Measurements from ENCODE around the gene UBE2D2. TPM values are rescaled to one million over a fixed set of nuclear protein-coding genes. Genes with fewer than 3 reads are reported as not detected.
"Not testable (repeated sequence)": the region's sequence is repeated elsewhere in the genome, so short reads cannot be mapped to it uniquely, and the experiment has no call there.

The UBE2D2 gene
- total RNA-seq, result 147 and 155 TPM in 2 replicates
- long read RNA-seq, transcript UBE2D2-202 (7 exons, 2,702 nt), result major isoform, 17 of 26 reads
- long read RNA-seq, partial matches to known transcripts, result 5 of 26 reads
- long read RNA-seq, other reads (novel, unspliced or antisense), result 4 of 26 reads

DNA sequence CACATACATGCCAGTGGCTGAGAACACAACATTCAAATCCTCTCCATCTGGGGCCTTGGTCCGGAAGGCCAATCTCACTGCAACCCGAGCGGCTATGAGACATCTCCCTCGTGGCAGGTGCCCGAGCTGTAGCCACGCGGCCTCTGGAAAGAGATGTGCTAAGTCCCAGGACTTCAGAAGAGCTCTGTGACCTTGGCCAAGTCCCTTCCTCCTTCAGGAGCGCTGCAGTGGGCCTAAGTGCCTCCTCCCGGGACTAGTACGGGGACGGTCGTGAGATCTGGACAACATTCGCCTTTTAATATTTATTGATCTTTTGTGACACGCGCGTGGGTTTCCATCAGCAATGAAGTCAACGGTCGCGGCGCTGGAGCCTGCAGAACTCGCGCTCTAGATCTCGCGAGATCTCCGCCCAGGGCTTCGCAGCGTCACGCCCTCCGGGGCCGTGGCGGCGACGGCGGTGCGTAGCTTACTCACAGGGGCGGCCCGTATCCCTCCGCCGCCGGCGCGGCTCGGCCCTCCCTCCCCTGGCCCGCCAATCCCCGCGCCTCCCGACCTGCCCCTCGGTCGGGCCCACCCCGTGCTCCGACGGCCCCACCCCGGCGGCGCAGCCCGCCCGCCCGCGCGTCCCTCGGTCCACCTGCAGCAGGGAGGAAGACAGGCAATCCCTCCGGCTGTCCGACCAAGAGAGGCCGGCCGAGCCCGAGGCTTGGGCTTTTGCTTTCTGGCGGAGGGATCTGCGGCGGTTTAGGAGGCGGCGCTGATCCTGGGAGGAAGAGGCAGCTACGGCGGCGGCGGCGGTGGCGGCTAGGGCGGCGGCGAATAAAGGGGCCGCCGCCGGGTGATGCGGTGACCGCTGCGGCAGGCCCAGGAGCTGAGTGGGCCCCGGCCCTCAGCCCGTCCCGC, at the start of gene UBE2D2:
TSS of gene UBE2D2 (plus strand) at position 588 of the 903 bp plus-strand sequence. CDS start 453 bp downstream, outside the sequence.
- Mint-ChIP-seq H3K4me1 (ENCODE audit: low read depth) (peaks cover 18% of the 10 kb centered on the region), H3K27ac (peak within 1 kb of the TSS; percentile 97), H3K4me3 (ENCODE audit: low read depth) (peak within 1 kb of the TSS; percentile 92)

DNA sequence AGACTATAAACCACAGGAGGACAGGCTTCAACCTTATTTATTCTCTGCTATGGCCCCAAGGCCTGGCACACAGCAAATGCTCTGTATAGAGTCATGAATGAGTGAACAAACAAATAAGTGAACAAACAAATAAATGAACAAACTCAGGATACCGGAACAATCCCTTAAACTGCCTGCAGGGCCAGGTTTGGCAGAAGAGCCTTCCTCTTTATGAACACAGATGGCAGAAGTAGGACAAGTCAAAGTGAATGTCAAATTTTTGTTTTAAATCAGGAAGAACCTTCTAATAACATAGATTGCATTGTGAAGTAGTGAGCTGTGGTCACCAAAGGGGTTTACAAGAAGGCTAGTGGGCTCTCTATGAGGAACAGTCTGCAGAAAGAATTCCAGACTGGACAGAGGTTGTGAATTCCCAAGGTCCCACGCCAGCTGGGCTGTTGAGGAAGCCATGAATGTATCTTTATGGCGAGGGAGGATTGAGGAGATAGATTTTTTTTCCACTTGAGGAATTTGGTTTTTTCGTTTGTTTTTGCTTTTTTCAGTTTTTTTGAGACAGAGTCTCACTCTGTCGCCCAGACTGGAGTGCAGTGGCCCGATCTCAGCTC, 48.3 kb upstream of the UBE2D2 start:
- H3K36me3 Mint-ChIP-seq (ENCODE audit: insufficient read depth), result no peaks in the 10 kb centered on the region
- H3K27me3 Mint-ChIP-seq, result peaks cover 2% of the 10 kb centered on the region
- TF ChIP-seq, protein P1, sequence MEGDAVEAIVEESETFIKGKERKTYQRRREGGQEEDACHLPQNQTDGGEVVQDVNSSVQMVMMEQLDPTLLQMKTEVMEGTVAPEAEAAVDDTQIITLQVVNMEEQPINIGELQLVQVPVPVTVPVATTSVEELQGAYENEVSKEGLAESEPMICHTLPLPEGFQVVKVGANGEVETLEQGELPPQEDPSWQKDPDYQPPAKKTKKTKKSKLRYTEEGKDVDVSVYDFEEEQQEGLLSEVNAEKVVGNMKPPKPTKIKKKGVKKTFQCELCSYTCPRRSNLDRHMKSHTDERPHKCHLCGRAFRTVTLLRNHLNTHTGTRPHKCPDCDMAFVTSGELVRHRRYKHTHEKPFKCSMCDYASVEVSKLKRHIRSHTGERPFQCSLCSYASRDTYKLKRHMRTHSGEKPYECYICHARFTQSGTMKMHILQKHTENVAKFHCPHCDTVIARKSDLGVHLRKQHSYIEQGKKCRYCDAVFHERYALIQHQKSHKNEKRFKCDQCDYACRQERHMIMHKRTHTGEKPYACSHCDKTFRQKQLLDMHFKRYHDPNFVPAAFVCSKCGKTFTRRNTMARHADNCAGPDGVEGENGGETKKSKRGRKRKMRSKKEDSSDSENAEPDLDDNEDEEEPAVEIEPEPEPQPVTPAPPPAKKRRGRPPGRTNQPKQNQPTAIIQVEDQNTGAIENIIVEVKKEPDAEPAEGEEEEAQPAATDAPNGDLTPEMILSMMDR (IDR thresholded peaks at IDR 0.05; ENCODE audit: unreplicated experiment), result no peak
- H3K27ac Mint-ChIP-seq, result no peak overlapping the region
- peaks cover 4% of the 10 kb centered on the region for H3K4me1 Mint-ChIP-seq (ENCODE audit: low read depth)
- H3K4me3 Mint-ChIP-seq (ENCODE audit: low read depth), result no peak overlapping the region
- DNase-seq (ENCODE audit: low spot score, unreplicated experiment), result no peak
- H3K9me3 Mint-ChIP-seq (ENCODE audit: low read depth), result no peaks in the 10 kb centered on the region

More for the DNA sequence above, at the start of gene UBE2D2:
- H3K9me3 Mint-ChIP-seq (ENCODE audit: low read depth), result no peaks in the 10 kb centered on the region
- peak; percentile 95 for DNase-seq (ENCODE audit: low spot score, unreplicated experiment)
- H3K27me3 Mint-ChIP-seq, result no peaks in the 10 kb centered on the region
- H3K36me3 Mint-ChIP-seq (ENCODE audit: insufficient read depth), result peaks cover 6% of the 10 kb centered on the region
- TF ChIP-seq, protein P1 (IDR thresholded peaks at IDR 0.05; ENCODE audit: unreplicated experiment), result no peak

DNA sequence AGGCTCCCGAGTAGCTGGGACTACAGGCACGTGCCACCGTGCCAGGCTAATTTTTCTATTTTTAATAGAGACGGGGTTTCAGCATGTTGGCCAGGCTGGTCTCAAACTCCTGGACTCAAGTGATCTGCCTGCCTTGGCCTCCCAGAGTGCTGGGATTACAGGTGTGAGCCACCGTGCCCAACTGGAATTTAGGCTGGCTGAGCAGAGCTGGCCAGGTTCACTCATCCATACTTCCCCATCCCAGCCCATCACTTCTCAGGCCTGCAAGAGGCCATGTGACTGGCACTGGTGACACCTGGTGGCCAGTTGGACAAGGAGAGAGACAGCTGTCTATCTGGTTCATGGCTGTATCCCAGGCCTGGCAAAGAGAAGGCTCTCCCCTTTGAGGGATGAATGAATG, 47.7 kb upstream of the UBE2D2 start:
- not testable (repeated sequence) for H3K36me3 Mint-ChIP-seq (ENCODE audit: insufficient read depth); H3K27ac Mint-ChIP-seq; H3K27me3 Mint-ChIP-seq; H3K4me1 Mint-ChIP-seq (ENCODE audit: low read depth); H3K9me3 Mint-ChIP-seq (ENCODE audit: low read depth); H3K4me3 Mint-ChIP-seq (ENCODE audit: low read depth)
- TF ChIP-seq, protein P1 (IDR thresholded peaks at IDR 0.05; ENCODE audit: unreplicated experiment), result peak; percentile 65
- DNase-seq (ENCODE audit: low spot score, unreplicated experiment), result peak; percentile 40

DNA sequence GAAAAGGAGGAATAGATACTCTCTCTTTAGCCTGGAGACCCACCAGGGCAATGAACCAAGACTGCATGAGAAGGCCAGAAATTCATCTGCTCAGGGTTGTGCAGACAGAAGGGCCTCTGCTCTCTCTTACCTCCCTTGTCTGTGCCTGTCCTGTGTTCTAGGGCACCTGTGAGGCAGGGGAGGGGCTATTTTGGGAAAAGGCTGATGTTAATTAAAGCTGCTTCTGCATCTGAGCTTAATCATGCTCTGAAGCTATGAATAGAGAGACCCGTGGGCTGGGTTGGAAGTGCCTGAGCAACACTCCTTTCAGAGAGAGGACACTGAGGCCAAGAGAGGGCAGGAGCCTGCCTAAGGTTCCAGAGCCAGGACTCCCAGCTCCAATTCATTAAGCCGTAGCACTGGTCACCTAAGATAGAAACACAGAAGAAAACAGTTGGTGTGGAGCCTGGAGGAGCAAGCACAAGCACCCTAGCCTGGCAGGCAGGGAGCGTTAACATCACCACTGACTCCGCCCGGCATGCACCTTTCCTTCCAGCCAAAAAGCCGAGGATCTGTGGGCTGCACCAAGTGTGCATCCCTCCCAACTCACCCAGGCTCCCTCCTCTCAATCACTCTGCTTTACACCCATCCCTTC, 47.2 kb upstream of the UBE2D2 start:
- TF ChIP-seq, protein P1 (IDR thresholded peaks at IDR 0.05; ENCODE audit: unreplicated experiment), result no peak
- Mint-ChIP-seq H3K36me3 (ENCODE audit: insufficient read depth) (no peaks in the 10 kb centered on the region), H3K27me3 (no peaks in the 10 kb centered on the region), H3K4me3 (ENCODE audit: low read depth) (no peak overlapping the region), H3K27ac (no peak overlapping the region), H3K4me1 (ENCODE audit: low read depth) (peaks cover 6% of the 10 kb centered on the region), H3K9me3 (ENCODE audit: low read depth) (no peaks in the 10 kb centered on the region)
- no peak for DNase-seq (ENCODE audit: low spot score, unreplicated experiment)

DNA sequence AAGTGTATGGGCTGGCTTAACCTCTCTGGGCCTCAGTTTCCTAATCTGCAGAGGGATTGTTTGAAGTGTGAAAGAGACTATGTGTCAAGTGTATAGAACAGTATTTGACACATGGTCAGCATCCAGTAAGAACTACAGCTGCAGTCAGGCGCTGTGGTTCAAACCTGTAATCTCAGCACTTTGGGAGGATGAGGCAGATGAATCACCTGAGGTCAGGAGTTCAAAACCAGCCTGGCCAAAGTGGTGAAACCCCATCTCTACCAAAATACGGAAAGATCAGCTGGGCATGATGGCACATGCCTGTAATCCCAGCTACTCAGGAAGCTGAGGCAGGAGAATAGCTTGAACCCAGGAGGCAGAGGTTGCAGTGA, 46.7 kb upstream of the UBE2D2 start:
- Mint-ChIP-seq H3K4me1 (ENCODE audit: low read depth) (peaks cover 6% of the 10 kb centered on the region), H3K9me3 (ENCODE audit: low read depth) (no peaks in the 10 kb centered on the region), H3K4me3 (ENCODE audit: low read depth) (no peak overlapping the region), H3K27me3 (no peaks in the 10 kb centered on the region), H3K27ac (no peak overlapping the region), H3K36me3 (ENCODE audit: insufficient read depth) (no peaks in the 10 kb centered on the region)
- TF ChIP-seq, protein P1 (IDR thresholded peaks at IDR 0.05; ENCODE audit: unreplicated experiment), result no peak
- DNase-seq (ENCODE audit: low spot score, unreplicated experiment), result no peak
